Measurements from ENCODE around the gene SYNGR1.
A peak's percentile ranks its signal among the peaks of the same experiment; 100 is the strongest.

The SYNGR1 gene

DNA sequence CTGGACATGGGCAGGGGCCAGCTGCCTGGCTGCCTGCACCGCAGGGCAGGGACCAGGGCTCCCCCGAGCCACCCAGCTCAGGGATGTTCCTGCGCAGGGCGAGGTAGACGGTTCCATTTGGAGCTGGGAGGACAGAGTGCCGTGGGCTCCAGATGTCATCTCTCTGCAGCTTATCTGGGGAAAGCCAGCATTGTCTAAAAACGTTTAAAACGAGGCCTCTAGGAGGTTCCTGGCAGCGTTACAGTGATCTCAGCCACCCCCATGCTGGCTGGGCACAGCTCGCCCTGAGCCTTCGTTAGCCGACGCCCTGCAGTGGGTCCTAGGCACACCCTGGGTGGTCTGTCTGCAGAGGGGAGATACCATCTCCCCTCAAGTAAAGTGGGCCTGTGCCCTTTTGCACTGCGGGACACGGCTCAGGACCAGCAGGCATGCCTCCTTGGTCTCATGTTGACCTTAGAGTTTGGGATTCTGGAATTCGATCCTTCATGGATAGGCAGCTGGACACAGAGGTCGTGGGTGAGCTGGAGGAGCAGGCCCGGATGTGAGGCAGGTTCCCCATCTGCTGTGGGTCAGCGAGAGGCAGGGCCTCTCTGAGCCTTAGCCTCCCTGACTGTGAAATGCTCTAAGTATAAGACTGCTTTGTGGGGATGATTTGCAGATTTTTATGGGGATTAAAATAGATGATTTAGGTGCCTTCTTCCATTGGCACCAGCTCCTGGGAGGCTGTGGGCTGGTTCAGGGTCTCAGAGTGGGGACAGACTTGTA is 14.1 kb downstream of the SYNGR1 start:
- peak; percentile 88 to 97 for DNase-seq
- TF ChIP-seq POLR2A (IDR thresholded peaks at IDR 0.05; ENCODE audit: low read length) (peak; percentile 85), GATA1 (IDR thresholded peaks at IDR 0.05; ENCODE audit: low read depth, low read length) (no peak)

DNA sequence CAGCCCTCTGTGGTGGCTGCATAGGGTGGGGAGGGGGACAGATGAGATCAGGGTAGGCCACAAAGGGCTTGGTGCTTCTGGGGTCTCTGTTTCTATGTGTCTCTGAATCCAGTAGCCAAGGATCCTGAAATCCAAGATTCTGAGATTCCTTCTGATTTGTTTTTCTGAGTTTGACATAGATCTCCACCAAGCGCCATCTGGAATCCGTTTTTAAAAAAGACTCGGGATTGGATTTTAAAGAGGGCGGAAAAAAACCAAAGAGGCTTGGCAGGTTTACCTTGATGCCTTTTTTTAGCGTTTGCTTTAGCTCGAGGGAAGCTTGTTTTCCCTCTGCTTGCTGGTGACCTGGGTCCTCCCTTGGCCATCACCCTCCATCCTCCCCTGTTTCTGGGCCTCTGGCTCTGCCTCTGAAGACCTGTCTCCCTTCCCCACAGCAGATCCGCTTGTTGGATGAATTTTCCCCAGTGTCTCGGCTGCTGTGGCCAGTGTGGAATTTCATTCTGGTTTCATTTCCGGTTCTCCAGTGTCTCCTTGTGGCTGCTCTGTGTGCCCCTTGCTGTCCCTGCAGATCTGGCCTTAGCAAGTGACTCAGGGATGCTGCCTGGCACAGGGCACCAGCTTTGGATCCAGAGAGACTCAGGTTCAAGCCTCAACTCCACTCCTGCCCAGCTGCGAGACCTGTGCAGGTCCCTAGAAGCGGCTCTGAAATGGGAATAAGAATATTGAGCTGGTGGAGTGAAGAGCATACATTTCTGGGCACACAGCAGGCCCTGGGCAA is 15.1 kb downstream of the SYNGR1 start:
- DNase-seq: peak in 1 of 2 experiments; percentile 36
- TF ChIP-seq POLR2A (IDR thresholded peaks at IDR 0.05; ENCODE audit: low read length): no peak
- no peak for TF ChIP-seq GATA1 (IDR thresholded peaks at IDR 0.05; ENCODE audit: low read depth, low read length)

DNA sequence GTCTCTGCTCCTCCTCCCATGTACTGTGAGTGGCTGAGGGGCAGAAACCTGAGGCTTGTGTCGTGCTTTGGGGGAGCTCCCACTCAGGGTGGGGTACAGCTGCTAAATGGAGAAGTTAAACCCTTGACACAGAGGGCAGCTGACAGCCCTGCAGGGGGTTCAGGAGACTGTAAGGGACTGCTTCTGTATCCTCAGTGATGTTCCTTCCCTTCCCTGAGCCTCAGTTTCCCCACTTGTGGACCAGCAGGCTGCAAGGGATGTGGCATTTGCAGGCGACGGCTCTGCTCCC is 15.6 kb downstream of the SYNGR1 start:
- no peak for DNase-seq
- TF ChIP-seq POLR2A (IDR thresholded peaks at IDR 0.05; ENCODE audit: low read length) (peak; percentile 24), GATA1 (IDR thresholded peaks at IDR 0.05; ENCODE audit: low read depth, low read length) (no peak)

DNA sequence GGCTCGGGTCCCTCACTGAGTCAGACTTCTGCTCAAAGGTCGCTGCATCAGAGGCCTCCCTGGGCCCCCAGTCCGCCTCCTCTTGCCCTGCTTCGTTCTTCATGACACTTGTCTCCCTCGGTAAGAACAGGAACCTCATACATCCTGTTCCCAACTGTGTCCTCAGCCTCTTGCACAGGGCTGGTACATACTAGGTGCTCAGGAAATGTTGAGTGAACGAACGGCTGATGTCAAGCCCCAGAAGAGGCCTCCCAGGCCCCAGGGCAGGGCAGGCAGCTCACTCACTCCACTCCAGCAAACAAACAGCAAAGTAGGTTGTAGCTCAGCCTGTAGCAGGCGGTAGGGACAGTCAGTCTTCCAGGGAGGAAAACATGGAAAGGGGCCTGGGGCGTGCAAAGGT is 17.2 kb downstream of the SYNGR1 start:
- no peak for DNase-seq
- no peak for TF ChIP-seq GATA1 (IDR thresholded peaks at IDR 0.05; ENCODE audit: low read depth, low read length)
- TF ChIP-seq POLR2A (IDR thresholded peaks at IDR 0.05; ENCODE audit: low read length): no peak

DNA sequence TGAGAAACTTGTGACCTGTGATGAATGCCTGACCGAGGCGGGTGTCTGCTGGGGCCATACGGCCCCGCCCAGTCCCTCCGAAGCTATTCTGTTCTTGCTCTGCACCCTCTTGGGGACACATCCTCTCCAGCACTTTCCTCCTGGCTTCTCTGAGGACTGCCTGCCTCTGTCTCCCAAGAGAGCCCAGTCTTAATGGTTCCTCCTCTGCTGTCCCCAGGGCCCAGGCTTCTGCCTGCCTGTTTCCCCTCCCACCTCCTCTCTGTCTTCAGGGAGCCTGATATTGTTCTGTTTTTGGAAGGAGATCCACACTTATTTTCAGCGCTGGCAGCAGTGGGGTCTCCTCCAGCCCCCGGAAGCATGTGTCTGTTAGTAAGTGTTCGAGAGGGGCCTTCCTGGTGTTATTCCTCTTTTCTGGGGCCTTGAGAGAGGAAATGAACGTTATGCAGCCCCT is 18.7 kb downstream of the SYNGR1 start:
- peak; percentile 48 to 61 for DNase-seq
- TF ChIP-seq GATA1 (IDR thresholded peaks at IDR 0.05; ENCODE audit: low read depth, low read length): no peak
- no peak for TF ChIP-seq POLR2A (IDR thresholded peaks at IDR 0.05; ENCODE audit: low read length)

DNA sequence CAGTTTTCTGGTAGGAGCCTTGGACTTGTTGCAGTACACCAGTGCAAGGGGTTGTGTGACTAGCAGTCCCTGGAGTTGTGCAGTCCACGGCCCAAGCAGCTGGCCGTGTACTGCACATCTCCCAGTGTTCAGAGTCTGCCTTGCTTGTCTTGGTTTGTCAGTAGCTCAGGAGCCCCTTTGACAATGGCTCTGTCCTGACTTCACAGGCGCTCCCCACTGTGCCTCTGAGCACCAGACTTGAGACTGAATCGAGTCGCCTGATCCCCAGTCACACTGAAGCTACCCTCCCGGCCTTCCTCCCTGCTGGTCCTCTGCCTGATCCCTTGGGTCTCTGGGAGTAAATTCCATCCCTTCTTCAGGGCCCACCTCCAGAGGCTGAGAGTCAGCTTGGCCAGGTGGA is 19.4 kb downstream of the SYNGR1 start:
- no peak for TF ChIP-seq POLR2A (IDR thresholded peaks at IDR 0.05; ENCODE audit: low read length)
- TF ChIP-seq GATA1 (IDR thresholded peaks at IDR 0.05; ENCODE audit: low read depth, low read length): no peak
- DNase-seq: no peak

DNA sequence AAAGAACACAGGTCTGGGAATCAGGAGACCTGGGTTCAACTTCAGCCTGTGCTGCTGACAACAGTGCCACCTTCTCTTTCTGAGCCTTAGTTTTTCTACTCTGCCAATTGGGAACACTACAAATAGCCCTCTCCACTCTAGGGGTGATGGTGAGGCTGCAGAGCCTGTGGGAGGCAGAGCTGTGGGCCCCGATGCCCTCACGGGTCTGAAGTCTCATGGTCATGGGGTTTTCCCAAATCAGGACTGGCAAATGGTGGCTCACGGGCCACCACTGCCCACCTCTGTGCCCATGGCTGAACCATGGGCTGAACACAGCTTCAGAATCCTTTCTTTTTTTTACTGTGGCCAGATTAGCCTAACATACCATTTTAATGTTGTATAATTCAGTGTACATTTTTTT is 19.8 kb downstream of the SYNGR1 start:
- TF ChIP-seq POLR2A (IDR thresholded peaks at IDR 0.05; ENCODE audit: low read length) (no peak), GATA1 (IDR thresholded peaks at IDR 0.05; ENCODE audit: low read depth, low read length) (no peak)
- no peak for DNase-seq

DNA sequence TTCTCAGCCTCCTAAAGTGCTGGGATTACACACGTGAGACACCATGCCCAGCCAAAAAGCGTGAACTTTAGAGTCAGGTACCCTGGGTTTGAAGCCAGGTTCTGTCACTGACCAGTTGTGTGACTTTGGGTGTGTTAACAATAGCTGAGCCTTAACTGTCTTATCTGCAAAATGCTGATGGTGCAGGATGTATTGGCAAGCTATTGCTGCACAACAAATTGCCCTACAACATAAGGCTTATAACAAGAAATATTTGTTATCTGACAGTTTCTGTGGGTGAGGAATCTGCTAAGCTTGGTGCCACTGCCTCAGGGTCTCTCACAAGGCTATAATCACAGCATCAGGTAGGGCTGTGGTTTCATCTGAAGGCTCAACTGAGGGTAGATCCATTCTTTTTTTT is 21.9 kb downstream of the SYNGR1 start:
- no peak for TF ChIP-seq POLR2A (IDR thresholded peaks at IDR 0.05; ENCODE audit: low read length)
- TF ChIP-seq GATA1 (IDR thresholded peaks at IDR 0.05; ENCODE audit: low read depth, low read length): no peak
- peak; percentile 29 to 38 for DNase-seq

DNA sequence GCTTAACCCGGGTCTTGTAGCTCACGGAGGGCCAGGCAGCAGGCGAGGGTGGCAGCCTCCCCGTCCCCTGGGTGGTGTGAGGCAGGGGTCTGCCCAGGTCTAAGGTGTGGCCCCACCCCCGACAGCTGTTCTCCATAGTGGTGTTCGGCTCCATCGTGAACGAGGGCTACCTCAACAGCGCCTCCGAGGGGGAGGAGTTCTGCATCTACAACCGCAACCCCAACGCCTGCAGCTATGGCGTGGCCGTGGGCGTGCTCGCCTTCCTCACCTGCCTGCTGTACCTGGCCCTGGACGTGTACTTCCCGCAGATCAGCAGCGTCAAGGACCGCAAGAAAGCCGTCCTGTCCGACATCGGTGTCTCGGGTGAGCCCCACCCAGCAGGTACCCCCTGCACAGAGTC is 24.4 kb downstream of the SYNGR1 start:
- TF ChIP-seq POLR2A (IDR thresholded peaks at IDR 0.05; ENCODE audit: low read length) (no peak), GATA1 (IDR thresholded peaks at IDR 0.05; ENCODE audit: low read depth, low read length) (no peak)

DNA sequence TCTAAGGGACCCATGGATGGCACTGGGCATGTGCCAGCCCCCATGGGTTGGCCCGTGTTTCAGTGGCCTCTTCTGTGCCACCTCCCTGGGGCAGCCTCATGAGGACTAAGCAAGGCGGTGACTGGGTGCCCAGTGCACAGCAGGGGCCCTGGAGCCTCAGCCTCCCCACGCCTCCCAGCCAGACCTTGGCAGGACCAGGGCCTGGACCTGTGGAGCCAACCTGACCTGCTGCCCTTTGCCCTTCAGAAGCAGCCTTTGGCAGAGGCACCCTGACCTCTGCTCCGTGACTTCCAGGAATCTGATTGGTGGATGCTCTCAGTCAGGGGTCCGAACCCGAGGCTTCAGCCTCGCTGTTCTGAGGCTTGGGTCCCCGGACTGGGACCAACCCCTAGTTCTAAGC is 25.0 kb downstream of the SYNGR1 start:
- no peak for DNase-seq

More for the DNA sequence above, 24.4 kb downstream of the SYNGR1 start:
- no peak for DNase-seq

DNA sequence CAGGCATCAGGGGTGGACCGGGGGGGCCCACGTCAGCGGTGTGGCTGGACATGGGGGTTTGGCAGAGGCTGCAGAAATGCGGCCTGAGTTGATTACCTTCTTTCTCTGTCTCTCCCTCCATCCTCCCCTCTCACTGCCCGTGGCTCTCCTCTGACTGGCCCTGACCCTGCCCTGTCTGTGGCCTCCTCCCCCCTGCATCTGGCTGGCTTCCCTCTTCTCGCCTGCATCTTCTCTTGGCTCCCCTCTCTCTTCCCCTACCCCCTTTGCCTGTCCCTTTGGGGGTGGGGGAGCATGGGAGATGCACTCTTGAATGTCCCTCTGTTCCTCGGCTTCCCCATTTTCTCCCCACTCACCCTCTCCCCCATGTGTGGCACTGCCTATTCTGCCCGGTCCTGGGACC is 25.9 kb downstream of the SYNGR1 start:
- no peak for DNase-seq
- TF ChIP-seq POLR2A (IDR thresholded peaks at IDR 0.05; ENCODE audit: low read length): no peak

More for the DNA sequence above, 25.0 kb downstream of the SYNGR1 start:
- TF ChIP-seq GATA1 (IDR thresholded peaks at IDR 0.05; ENCODE audit: low read depth, low read length) (no peak), POLR2A (IDR thresholded peaks at IDR 0.05; ENCODE audit: low read length) (no peak)

DNA sequence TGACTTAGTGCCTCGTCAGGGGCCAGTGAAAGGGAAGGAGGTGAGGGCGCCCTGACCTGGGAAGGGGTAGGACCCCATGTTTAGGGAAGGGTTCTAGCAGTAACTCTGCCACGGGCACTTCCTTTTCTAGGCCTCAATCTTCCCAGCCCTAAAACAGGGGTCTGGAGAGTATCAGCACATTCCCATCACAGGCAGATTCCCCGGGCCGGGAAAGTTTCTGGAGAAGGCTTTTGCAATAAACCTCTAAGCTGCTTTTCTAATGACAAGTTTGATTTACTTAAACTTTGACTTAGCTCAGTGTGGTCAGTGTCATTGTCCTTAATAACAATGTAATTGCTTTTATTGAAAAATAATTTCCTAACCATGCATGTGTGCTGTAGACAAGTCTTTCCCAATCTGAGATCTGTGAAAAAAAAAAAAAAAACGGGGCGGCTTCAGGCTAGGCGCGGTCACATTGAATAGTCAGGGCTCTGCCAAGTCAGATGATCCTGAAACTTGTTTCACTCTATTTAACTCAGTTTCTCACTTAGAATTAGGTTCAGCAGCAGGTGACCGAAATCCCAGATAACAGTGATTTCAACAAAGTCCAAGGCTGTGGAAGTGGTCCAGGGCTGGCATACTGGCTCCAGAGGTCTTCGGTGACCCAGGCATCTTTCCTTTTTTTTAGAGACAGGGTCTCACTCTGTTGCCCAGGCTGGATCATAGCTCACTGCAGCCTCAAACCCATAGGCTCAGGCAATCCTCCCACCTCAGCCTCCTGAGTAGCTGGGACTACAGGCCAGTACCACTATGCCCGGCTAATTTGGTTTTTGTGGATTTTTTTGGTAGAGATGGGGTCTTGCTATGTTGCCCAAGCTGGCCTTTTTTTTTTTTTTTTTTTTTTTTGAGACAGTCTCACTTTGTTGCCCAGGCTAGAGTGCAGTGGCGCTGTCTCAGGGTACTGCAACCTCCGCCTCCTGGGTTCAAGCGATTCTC is 30.3 kb downstream of the SYNGR1 start:
- peak; percentile 56 to 65 for DNase-seq
- TF ChIP-seq GATA1 (IDR thresholded peaks at IDR 0.05; ENCODE audit: low read depth, low read length) (no peak), POLR2A (IDR thresholded peaks at IDR 0.05; ENCODE audit: low read length) (no peak)

DNA sequence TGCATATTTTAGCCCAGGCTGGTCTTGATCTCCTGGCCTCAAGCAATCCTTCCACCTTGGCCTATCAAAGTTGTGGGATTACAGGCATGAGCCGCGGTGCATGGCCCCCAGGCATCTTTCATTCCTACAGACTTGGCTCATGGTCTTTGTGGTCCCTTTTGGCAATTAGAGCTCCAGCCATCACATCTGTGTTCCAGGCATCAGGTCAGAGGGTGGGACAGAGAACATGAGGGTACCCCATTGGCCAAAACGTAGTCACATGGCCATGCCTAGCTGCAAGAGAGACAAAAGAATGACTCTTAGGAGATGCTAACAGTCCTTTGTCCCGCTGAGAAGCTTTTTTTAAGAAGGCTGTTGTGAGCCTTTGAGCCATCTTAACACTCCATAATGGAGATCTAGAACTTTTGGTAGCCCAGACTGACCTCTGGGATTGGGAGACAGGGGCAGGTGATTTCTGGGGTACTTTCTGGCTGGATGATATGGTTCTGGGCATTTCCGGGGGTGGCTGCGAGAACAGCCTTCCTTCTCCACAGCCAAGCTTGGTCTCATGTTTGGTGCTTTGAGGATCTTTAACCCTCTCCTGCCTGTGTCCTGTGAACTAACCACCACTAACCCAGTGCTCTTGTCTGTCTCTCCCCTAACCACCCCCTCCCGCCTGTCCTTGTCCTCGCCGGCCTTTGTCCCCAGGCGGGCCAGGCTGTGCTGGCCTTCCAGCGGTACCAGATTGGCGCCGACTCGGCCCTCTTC is 31.4 kb downstream of the SYNGR1 start:
- no peak for DNase-seq
- TF ChIP-seq GATA1 (IDR thresholded peaks at IDR 0.05; ENCODE audit: low read depth, low read length) (no peak), POLR2A (IDR thresholded peaks at IDR 0.05; ENCODE audit: low read length) (no peak)
